Osteoblast (primary cell): ENCODE results near the gene NFIB. TPM values are rescaled to one million over a fixed set of nuclear protein-coding genes. Genes with fewer than 3 reads are reported as not detected.
A peak's percentile ranks its signal among the peaks of the same experiment; 100 is the strongest.

Source experiments
- DNase-seq: peaks from one replicate; pipeline ENCODE4 v3.0.0; 2011; ENCODE audit warnings: low spot score, mixed read lengths; ENCODE audit not compliant: insufficient read length; ENCODE audit errors: missing footprints
- H2AFZ ChIP-seq: 2 replicates; pipeline ENCODE4 v1.6.0; 2011; ENCODE audit warnings: mild to moderate bottlenecking, low read length
- H3K27ac ChIP-seq: 2 replicates; pipeline ENCODE4 v1.5.1; 2011; ENCODE audit warnings: mild to moderate bottlenecking, low read depth, low read length, moderate library complexity
- H3K27me3 ChIP-seq: 2 replicates; pipeline ENCODE4 v1.6.0; 2012; ENCODE audit warnings: mild to moderate bottlenecking, control low read depth, inconsistent platforms, low read length, moderate library complexity; ENCODE audit not compliant: insufficient read depth
- H3K36me3 ChIP-seq: 2 replicates; pipeline ENCODE4 v1.5.1; 2011; ENCODE audit warnings: mild to moderate bottlenecking, low read length, control low read depth, moderate library complexity; ENCODE audit not compliant: insufficient read depth
- H3K4me1 ChIP-seq: 2 replicates; pipeline ENCODE4 v1.5.1; 2011; ENCODE audit warnings: mild to moderate bottlenecking, low read length, control low read depth, moderate library complexity; ENCODE audit not compliant: insufficient read depth
- H3K4me2 ChIP-seq: 2 replicates; pipeline ENCODE4 v1.6.0; 2011; ENCODE audit warnings: mild to moderate bottlenecking, low read length; ENCODE audit not compliant: insufficient read depth
- H3K4me3 ChIP-seq: fragments of 200-600 bp; sonication (generic); 3 replicates; pipeline ENCODE4 v1.5.1; 2012; ENCODE audit warnings: mild to moderate bottlenecking, low read length, inconsistent platforms; ENCODE audit not compliant: insufficient read depth
- H3K79me2 ChIP-seq: 2 replicates; pipeline ENCODE4 v1.6.0; 2012; ENCODE audit warnings: mild to moderate bottlenecking, low read length, control low read depth, inconsistent platforms; ENCODE audit not compliant: insufficient read depth
- H3K9me3 ChIP-seq: 2 replicates; pipeline ENCODE4 v1.5.1; 2011; ENCODE audit warnings: low read depth, low read length, control low read depth
- H4K20me1 ChIP-seq: 2 replicates; pipeline ENCODE4 v1.6.0; 2012; ENCODE audit warnings: mild to moderate bottlenecking, low read length, control low read depth; ENCODE audit not compliant: insufficient read depth
- CTCF ChIP-seq: IDR thresholded peaks from 2 replicates; pipeline ENCODE4 v1.5.1; 2011; ENCODE audit warnings: mild to moderate bottlenecking, low read depth, low read length, moderate library complexity; ENCODE audit errors: extremely low read depth
- total RNA-seq: library from RNA; depleted of rRNA; stranded (reverse); fragments of >200 nt; gene quantifications from 2 replicates; pipeline ENCODE4 v1.2.3, GENCODE V29; 2012

The NFIB gene
- total RNA-seq, 1 donor: 21.0 TPM

- Histone ChIP-seq H3K36me3 (no peaks in the 10 kb centered on the region), H3K4me3 (no peak overlapping the region), H3K27me3 (no peaks in the 10 kb centered on the region), H4K20me1 (no peaks in the 10 kb centered on the region), H3K27ac (no peak overlapping the region), H3K9me3 (no peaks in the 10 kb centered on the region), H3K4me1 (peaks cover 40% of the 10 kb centered on the region), H3K79me2 (peaks cover 34% of the 10 kb centered on the region), H3K4me2 (no peak overlapping the region), H2AFZ (no peak overlapping the region)
- DNase-seq: no peak
- no peak for TF ChIP-seq CTCF
Observed at GRCh38 chr9:14212697-14213420, 101.1 kb downstream of the NFIB start.

- no peaks in the 10 kb centered on the region for H4K20me1 ChIP-seq
- H3K4me3 ChIP-seq: no peak overlapping the region
- no peaks in the 10 kb centered on the region for H3K9me3 ChIP-seq
- no peaks in the 10 kb centered on the region for H3K27me3 ChIP-seq
- H3K27ac ChIP-seq: no peak overlapping the region
- no peaks in the 10 kb centered on the region for H3K36me3 ChIP-seq
- H3K79me2 ChIP-seq: peaks cover 42% of the 10 kb centered on the region
- peak overlapping the region; percentile 28 for H3K4me2 ChIP-seq
- H2AFZ ChIP-seq: no peak overlapping the region
- no peak for DNase-seq
- TF ChIP-seq CTCF: no peak
- peaks cover 44% of the 10 kb centered on the region for H3K4me1 ChIP-seq
Observed at GRCh38 chr9:14212077-14212476, 101.9 kb downstream of the NFIB start.

GRCh38 chr9:14211564-14211963, 102.4 kb downstream of the NFIB start:
- Histone ChIP-seq H3K36me3 (no peaks in the 10 kb centered on the region), H3K27ac (no peak overlapping the region), H3K9me3 (no peaks in the 10 kb centered on the region), H2AFZ (no peak overlapping the region), H3K79me2 (peaks cover 47% of the 10 kb centered on the region), H3K4me2 (peak overlapping the region; percentile 28), H3K4me1 (peaks cover 41% of the 10 kb centered on the region), H3K4me3 (no peak overlapping the region), H4K20me1 (no peaks in the 10 kb centered on the region), H3K27me3 (no peaks in the 10 kb centered on the region)
- no peak for TF ChIP-seq CTCF
- DNase-seq: no peak

- Histone ChIP-seq H3K4me1 (peaks cover 42% of the 10 kb centered on the region), H2AFZ (no peak overlapping the region), H4K20me1 (no peaks in the 10 kb centered on the region), H3K79me2 (peaks cover 47% of the 10 kb centered on the region), H3K4me2 (no peak overlapping the region), H3K27ac (no peak overlapping the region), H3K36me3 (no peaks in the 10 kb centered on the region), H3K27me3 (no peaks in the 10 kb centered on the region), H3K9me3 (no peaks in the 10 kb centered on the region), H3K4me3 (no peak overlapping the region)
- no peak for DNase-seq
- no peak for TF ChIP-seq CTCF
Observed at GRCh38 chr9:14210428-14210827, 103.5 kb downstream of the NFIB start.
